Activated naive CD4-positive, alpha-beta T cell (primary cell): Measurements from ENCODE around the gene STK11IP.

Source experiments
- DNase-seq, 4 experiments: peaks; one replicate each; lab custom pipeline; 2025; lab: John Stamatoyannopoulos, UW

The STK11IP gene

DNA sequence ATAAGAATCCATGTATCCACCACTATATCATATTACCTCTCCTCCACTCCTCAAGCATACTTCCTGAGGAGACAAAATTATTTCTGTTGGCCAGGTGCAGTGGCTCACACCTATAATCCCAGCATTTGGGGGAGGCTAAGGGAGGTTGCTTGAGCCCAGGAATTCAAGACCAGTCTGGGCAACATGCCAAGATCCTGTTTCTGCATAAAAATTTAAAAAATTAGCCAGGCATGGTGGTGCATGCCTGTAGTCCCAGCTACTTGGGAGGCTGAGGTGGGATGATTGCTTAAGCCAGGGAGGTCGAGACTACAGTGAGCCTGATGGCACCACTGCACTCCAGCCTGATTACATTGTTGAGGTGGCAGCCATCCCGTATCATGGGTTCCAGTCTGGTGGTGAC lies 16.3 kb upstream of the STK11IP start:
- DNase-seq: no peak

DNA sequence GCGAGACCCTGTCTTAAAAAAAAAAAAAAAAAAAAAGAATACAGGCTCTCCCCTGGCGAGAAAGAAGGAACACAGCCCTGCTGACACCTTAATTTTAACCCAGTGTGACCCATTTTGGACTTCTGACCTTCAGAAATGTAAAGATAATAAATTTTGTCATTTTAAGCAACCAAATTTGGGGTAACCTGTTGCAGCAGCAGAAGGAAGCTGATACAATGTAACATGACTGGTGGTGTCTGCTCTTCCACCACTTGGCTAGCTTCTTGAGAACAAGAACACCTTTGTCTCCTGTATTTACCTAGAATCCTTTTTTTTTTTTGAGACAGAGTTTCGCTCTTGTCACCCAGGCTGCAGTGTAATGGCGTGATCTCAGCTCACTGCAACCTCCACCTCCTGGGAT lies 6.6 kb upstream of the STK11IP start:
- DNase-seq: no peak

DNA sequence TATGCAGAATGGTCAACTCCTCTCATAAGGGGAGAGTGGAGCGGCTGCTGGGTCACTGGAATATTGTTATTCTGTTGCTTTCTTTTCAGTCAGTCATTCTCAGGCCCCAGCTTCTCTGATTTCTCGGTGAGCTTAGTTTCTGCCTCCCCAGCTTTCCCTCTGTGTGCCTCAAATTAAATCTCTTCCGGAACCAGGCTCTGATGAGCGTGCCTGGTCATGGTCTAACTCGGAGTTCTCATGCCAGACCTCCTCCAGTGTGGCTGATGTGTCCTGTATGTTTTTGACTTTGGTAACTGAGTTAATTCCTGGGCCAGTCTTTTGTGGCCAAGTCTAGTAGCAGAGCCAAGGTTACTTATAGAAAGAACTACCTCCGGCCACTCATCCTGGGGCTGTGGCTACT lies 4.9 kb upstream of the STK11IP start:
- no peak for DNase-seq

DNA sequence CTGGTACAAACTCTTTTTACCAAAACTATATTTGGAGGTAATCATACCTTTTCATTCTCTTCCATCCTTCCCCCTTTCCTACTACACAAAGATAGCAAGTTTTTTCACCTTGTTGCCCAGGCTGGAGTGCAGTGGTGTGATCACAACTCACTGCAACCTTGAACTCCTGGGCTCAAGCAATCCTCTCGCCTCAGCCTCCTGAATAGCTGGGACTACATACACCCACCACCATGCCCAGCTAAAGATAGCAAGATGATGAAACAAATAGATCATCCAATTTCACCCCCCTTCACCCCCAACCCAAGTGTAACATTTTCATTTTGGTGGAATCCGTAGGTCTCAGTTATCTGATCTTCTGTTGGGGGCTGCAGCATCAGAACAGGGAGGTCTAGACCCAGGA lies 4.5 kb upstream of the STK11IP start:
- no peak for DNase-seq

DNA sequence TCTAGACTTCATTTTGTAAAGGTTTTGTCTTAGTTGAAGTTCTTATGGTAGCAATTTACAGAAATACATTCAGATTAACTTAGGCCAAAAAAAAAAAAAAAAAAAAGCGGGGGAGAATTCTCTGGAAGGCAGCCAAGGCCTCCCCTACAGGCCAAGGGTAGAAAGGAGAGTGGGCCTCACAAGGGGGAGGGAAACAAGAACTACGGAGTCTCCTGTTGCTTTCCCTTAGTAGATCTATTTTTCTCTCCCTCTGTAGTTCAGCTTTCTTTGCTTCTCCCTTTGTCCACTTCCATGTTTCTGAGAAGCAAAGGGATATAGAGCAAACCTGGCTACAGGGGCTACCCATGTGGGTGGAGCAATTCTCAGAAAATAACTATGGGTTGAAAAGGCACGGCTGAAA lies 2.4 kb upstream of the STK11IP start:
- no peak for DNase-seq

DNA sequence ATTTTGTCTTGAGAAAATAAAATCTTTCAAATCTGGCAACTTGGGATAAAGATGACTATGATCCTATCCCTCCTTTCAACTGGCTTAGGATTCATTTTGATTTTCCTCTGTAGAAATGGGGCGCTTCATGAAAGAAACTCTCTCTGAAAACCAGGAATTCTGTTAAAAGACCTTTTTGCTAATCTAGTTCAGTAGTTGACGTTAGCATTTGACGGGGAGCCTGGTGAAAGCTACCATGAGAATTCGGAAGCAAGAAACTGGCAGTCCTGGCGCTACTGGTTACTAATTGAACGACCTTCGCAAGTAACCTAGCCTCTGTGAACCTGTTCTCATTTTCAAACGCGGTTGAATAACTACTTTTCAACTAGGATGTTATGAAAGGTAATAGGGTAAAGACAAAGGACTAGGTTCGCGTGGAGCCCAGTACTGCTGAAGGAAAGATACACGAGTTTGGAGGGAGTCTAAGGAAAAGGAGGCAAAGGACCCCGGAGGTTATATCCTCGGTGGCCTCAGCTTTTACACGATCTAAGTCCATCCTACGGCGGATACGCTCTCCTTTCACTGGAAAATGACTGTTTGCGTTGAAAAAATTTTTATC lies 604 bp upstream of the STK11IP start:
- no peak for DNase-seq

DNA sequence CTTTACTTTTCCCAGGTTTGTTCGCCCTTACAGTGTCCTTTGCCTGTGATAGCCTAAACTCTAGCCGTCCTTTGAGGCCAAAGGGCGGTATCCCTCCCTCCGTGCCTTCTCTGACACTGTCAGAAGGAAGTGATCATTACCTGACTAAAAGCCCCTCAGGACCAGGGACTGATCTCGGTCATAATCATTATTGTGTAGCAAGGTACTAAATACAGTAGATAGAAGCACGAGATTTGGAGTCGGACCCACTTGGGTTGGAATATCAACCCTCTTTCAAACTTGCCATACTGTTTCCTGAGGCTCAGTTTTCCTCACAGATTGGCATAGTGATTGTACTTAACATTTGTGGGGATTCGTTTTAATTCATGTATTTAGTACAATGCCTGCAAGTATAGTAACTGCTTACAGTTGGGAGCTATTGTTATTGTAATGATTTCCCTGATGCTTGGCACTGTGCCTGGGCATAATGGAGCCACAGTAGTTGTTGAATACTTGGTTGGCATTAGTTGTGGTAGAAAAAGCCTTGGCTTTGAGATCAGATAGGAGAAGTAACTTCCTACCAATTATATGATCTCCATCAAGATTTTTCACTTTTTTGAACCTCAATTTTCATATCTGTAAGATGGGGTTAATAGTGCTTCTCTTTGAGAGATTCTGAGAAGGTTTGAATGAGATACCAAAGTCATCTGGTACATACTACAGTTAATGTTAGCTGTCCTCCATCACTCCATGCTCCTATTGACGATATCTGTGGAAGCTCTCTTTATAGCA lies 836 bp downstream of the STK11IP start:
- no peak for DNase-seq

DNA sequence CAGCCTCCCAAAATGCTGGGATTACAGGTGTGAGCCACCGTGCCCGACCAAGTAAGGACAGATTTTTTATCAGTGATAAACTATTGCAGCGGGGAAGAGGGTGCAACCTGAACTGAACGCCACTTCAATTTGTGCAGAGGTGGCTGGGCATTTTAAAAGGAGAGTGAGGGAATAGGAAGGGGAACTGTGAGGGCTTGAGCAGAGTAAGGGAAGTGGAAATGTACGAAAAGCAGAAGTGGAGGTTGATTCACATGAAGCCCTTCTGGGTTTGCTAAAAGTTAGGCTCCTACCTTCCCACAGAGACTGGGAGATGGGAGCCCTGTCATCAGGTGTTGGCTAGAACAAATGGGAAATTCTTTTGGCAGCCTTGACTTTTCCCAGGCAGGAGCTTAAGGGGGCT lies 6.1 kb downstream of the STK11IP start:
- no peak for DNase-seq

DNA sequence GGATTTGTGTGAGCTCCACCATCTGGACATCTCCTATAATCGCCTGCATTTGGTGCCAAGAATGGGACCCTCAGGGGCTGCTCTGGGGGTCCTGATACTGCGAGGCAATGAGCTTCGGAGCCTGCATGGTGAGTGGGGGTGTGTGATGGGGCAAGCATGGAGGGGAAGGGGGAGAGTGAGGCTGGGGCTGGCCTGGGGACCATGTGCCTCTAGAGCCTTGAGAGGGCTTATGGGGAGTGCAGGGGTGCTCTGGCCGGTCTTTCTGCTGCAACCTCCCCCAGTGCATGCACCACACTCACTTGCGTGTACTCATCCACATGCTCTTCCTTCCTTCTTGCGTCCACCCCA lies 7.9 kb downstream of the STK11IP start:
- no peak for DNase-seq

DNA sequence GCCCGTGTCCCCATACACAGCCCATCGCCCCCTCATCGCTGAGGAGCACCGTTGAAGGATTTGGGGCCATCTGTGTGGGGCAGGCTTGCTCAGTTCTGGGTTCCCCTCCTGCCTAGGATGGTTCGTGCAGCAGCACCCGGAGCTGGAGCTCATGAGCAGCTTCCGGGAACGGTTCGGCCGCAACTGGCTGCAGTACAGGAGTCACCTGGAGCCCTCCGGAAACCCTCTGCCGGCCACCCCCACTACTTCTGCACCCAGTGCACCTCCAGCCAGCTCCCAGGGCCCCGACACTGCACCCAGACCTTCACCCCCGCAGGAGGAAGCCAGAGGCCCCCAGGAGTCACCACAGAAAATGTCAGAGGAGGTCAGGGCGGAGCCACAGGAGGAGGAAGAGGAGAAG lies 10.3 kb downstream of the STK11IP start:
- no peak for DNase-seq

DNA sequence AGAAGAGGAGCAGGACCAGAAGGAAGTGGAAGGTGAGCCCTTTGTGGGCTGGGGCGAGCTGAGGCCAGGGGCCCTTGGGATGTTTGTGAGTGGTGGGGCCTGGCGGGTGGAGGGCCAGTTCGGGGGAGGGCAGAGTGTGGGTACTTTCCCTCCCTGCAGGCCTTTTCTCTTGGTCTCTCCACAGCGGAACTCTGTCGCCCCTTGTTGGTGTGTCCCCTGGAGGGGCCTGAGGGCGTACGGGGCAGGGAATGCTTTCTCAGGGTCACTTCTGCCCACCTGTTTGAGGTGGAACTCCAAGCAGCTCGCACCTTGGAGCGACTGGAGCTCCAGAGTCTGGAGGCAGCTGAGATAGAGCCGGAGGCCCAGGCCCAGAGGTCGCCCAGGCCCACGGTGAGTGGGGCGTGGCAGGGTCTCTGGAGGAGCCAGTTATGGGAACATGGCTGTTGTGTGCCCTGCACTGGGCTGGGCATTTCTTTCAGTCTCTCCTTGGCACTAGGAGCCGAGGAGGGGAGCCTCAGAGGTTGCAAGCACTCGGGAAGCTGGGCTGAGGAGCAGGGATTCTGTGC lies 10.8 kb downstream of the STK11IP start:
- no peak for DNase-seq

DNA sequence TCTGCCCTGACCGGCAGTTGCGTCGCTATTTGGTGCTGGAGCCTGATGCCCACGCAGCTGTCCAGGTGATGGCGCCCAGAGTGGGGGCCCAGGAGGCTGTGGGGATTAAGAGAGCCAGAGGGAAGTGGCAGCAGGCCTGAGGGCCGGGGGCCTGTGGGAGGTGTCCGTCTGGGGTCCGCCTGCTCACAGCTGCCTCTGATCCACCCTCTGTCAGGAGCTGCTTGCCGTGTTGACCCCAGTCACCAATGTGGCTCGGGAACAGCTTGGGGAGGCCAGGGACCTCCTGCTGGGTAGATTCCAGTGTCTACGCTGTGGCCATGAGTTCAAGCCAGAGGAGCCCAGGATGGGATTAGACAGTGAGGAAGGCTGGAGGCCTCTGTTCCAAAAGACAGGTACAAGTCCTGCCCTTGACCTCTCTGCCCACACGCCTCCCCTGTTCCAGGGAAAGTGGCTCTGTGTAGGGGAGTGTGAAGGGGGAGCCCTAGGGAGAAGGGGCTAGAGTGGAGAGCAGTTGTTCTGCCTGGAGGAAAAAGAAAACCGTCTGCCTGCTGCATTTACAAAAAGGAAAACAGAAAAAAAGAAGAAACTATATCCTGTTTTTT lies 11.6 kb downstream of the STK11IP start:
- DNase-seq: no peak

DNA sequence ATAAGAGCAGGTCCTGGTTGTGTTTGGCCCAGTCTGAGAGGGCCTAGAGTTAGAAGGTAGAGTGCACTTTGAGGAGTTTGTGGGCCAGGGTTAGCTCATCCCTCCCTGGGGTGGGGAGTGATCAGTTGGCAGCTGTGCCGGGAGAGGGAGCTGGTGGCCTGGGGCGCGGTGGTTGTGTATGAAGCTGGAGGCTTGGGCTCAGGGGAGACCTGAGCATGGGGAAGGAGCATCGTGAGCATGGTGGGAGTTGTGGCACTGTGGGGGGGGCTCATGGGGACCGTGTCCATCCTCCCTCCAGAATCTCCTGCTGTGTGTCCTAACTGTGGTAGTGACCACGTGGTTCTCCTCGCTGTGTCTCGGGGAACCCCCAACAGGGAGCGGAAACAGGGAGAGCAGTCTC lies 13.6 kb downstream of the STK11IP start:
- no peak for DNase-seq

DNA sequence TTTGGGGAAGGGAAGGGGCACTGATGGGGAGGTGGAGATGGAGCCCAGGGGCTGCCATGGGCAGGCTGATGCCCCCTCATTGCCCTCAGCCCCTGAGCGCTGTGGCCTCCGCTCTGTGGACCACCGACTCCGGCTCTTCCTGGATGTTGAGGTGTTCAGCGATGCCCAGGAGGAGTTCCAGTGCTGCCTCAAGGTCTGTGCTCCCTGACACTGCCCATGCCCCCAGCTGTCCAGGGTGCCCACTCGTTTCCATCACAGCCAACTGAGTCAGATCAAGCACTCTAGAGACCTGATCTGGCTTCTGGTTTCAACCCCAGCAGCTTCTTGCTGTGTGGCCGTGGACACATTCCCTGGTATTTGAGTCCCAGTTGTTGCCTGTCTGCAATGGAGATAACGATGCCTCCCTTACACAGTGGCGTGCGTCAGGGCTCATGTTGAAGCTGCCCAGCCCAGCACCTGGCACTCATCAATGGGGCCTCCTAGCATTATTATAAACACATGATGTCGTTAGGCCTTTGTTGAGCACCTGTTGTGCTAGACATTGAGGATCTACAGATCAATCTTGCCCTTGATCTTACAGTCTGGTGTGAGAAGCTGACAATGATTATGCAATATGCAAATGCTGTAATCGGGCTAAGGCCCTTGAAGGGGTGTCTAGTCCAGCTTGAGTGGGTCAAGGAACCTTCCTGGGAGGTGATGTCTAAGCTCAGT lies 14.4 kb downstream of the STK11IP start:
- DNase-seq: no peak

DNA sequence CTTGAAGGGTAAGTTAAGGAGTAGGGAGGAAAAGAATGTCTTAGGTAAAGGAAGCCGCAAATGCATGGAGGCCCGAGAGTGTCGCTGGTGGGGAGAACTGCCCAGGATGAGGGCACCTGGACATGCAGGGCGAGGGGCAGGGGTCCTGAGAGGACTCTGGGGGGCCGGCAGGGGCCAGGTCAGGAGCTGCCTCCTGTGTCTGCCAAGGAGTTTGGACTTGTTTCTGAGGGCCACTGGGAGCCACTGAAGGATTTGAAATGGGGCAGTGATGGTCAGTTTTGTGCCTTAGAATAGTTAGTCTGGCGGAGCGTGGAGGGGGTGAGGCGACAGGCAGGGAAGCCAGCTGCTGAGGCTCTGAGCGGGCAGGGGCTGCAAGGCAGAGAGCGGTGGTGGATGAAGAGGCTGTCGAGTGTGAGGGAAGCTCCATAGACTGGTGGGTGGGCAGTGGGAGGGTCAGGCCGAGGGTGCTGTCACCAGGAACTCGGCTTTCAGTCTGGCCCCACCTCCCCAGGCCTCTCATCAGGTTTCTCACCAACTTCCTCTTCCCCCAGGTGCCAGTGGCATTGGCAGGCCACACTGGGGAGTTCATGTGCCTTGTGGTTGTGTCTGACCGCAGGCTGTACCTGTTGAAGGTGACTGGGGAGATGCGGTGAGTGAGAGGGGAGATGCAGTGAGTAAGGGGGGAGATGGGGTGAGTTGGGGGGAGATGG lies 15.1 kb downstream of the STK11IP start:
- no peak for DNase-seq

DNA sequence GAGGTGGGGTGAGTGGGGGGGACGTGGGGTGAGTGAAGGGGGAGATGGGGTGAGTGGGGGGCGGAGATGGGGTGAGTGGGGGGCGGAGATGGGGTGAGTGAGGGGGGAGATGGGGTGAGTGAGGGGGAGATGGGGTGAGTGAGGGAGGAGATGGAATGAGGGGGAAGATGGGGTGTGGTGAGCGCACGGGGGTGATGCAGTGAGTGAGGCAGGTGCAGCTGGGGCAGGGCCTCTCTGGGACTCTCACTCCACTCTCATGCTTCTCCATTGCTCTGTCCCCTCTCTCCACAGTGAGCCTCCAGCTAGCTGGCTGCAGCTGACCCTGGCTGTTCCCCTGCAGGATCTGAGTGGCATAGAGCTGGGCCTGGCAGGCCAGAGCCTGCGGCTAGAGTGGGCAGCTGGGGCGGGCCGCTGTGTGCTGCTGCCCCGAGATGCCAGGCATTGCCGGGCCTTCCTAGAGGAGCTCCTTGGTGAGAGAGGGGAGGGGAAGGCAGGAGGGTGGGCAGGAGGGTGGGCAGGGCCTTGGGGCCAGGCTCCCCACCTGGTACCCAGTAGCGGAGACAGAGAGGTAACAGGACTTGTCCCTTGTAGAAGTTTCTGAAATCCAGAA lies 15.9 kb downstream of the STK11IP start:
- DNase-seq: no peak

DNA sequence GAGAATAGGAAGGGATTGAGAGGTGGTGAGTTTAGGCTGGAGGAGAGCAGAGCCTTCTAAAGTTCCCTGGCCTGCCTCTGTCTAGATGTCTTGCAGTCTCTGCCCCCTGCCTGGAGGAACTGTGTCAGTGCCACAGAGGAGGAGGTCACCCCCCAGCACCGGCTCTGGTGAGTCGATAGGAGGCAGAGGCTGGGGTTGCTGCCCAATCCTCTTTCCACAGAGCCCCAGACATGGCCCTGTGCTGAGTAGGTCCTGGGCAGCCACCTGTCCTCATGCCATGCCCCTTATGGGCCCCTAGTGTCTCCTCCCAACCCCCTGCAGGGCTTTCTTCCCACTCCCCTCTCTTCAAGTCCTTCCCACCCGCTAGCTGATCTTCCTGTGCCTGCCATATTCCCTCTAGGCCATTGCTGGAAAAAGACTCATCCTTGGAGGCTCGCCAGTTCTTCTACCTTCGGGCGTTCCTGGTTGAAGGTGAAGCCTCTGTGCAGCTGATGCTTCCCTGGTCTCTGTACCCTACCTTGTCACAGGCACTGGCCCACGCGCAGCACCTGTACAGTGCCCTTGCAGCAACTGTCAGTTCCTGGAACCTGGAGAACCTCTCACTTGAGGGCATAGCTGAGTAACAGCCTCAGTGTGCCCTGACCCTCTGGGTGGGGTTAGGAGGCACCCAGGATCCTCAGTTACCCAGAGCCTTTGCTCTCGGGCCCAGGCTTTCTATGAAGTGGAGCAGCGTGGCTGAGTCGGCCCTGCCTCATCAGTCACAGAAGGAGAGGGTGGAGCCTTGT lies 16.6 kb downstream of the STK11IP start:
- DNase-seq: no peak

DNA sequence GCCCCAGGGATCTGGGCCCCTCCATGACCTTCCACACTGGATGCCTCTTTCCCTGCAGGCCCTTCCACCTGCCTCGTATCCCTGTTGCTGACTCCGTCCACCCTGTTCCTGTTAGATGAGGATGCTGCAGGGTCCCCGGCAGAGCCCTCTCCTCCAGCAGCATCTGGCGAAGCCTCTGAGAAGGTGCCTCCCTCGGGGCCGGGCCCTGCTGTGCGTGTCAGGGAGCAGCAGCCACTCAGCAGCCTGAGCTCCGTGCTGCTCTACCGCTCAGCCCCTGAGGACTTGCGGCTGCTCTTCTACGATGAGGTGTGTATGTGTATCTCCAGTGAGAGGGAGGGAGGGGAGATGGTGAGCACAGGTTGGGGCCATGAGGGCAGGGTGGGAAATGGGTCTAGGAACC lies 17.4 kb downstream of the STK11IP start:
- DNase-seq: no peak

DNA sequence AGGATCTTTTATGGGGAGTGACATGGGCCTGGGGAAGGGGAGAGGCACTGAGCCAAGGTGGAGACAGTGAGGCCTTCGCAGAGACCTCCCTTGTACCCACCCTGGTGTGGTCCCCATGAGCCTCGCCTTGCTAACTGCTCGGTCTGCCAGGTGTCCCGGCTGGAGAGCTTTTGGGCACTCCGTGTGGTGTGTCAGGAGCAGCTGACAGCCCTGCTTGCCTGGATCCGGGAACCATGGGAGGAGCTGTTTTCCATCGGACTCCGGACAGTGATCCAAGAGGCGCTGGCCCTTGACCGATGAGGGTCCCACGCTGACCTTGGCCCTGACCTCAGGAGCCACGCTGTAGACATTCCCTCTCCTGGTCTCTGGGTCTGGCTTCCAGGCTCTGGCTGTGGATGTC lies 18.2 kb downstream of the STK11IP start:
- DNase-seq: no peak

DNA sequence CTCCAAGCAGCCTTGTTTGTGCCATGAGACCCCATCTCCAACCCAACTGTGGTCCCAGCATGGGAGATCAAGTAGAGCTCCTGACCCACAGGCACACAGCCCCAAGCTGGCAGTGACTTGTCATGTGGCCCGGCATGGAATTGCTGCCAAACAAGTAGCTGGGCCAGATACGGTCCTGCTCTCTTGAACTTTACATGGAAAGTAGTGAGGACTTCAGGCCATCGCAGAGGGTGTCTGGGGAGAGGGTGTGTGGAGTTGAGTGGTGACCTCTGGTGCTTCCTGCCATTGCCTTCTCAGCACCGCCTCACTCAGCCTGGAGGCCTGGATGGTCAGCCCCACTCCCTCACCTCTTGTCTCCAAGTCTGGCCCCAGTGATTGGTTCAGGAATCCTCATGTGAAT lies 18.9 kb downstream of the STK11IP start:
- no peak for DNase-seq

DNA sequence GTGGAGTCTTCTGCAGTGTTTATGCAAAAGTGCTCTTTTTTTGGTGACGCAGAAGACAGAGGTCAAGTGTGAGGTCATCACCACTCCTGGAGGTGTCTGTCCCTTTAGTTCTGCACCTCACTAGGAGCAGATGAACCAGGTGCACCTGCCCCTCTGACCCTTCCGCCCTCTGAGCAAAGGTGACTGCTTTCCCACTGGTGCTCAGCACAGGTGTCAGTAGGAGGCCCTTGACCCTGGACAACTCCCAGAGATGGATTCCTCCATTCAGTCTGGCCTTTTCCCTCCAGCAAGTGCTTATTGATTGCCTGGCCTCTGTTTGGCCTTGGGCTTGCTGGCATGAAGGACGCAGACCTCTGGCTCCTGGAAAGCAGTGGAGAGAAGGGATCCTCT lies 21.1 kb downstream of the STK11IP start:
- DNase-seq: no peak
